Skeletal muscle tissue (tissue), 4 donors: ENCODE measurements around the gene DCBLD2. TPM values are rescaled to one million over a fixed set of nuclear protein-coding genes. Genes with fewer than 3 reads are reported as not detected.

Source experiments
- H3K27ac ChIP-seq: one replicate; pipeline ENCODE4 v1.7.0; 2013; ENCODE audit warnings: mild to moderate bottlenecking, low read depth, low read length, inconsistent platforms
- H3K27me3 ChIP-seq, 3 donors: one replicate each; pipeline ENCODE4 v1.7.0; 2013; ENCODE audit warnings: low read length in 3 of 3; ENCODE audit not compliant: control insufficient read depth in 3 of 3, insufficient read depth in 3 of 3
- H3K36me3 ChIP-seq, 3 donors: one replicate each; pipeline ENCODE4 v1.7.0; 2013; ENCODE audit warnings: low read length in 3 of 3; ENCODE audit not compliant: control insufficient read depth in 3 of 3, insufficient read depth in 3 of 3
- H3K4me1 ChIP-seq, 3 donors: one replicate each; pipeline ENCODE4 v1.7.0; 2013; ENCODE audit warnings: low read length in 3 of 3, mild to moderate bottlenecking in 3 of 3; ENCODE audit not compliant: control insufficient read depth in 3 of 3, insufficient read depth in 3 of 3
- H3K4me3 ChIP-seq, 3 donors: one replicate each; pipeline ENCODE4 v1.7.0; 2013; ENCODE audit warnings: low read length in 3 of 3
- H3K9ac ChIP-seq, 3 donors: one replicate each; pipeline ENCODE4 v1.7.0; 2013; ENCODE audit warnings: low read length in 3 of 3, mild to moderate bottlenecking in 3 of 3, moderate library complexity in 2 of 3, low read depth in 1 of 3
- H3K9me3 ChIP-seq, 3 donors: one replicate each; pipeline ENCODE4 v1.7.0; 2013; ENCODE audit warnings: low read length in 3 of 3; ENCODE audit not compliant: control insufficient read depth in 3 of 3
- total RNA-seq: library from RNA; depleted of rRNA; stranded (reverse); fragments of >200 nt; gene quantifications from one replicate; pipeline ENCODE4 v1.2.3, GENCODE V29; 2014
- donor health status: Osteomylitis.

Gene DCBLD2
- total RNA-seq, 1 donor from 2014 or later = 21.4 TPM

DNA sequence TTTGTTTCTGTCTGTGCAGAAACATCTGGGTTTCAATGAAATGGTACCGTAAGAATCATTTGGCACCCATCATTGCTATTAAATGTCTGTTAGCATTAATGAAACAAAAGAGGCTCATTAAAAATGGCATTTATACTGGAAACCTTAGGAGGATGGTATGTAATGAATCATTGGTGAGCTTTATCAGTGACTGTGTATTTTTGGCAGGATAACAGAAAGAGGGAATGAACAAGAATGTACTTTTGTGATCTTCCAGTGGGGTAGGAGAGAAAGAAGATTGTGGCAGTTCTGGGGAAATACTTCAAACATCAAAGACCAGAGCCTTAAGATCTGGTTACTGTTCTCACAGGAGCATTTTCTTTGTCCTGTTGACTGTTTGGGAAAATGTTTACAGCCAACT lies 4.7 kb upstream of the DCBLD2 start:
- H3K4me1 ChIP-seq = peaks cover 4 to 8% (median 6%) of the 10 kb centered on the region in 3 donors
- H3K27me3 ChIP-seq = no peaks in the 10 kb centered on the region
- H3K27ac ChIP-seq = no peak overlapping the region
- H3K9ac ChIP-seq = no peak overlapping the region
- H3K36me3 ChIP-seq = no peaks in the 10 kb centered on the region
- no peak overlapping the region for H3K4me3 ChIP-seq
- no peaks in the 10 kb centered on the region for H3K9me3 ChIP-seq

DNA sequence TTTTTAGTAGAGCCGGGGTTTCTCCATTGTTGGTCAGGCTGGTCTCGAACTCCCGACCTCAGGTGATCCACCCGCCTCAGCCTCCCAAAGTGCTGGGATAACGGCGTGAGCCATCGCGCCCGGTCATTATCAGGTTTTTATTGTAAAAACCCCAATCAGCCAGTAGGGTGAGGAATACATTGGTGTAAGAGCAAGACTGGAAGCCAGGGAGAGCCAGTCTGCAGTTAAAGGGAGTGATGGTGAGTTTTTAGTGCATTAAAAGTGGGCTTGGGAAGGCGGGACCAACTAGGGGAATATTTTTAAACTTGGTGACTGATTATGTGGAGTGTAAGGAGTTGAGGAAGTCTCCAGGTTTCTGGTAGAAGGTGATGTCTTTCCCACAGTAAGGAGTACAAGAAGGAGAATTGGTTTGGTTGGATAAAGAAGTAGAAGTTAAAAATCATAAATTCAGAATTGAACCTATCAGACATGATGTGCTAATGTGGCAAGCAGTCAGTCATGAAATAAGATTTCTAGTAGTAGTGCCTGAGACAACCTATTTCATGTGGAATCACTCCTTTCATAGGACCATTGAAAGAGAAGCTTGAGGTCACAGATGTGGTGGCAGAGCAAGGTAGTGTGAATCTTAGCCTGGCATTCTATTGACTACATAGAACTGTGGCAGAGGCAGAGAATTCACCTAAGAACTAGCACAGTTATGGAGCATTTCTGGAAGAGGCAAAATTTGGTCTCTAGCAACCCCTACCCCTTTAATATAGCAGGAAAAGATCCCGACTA lies 2.4 kb upstream of the DCBLD2 start:
- no peak overlapping the region for H3K9ac ChIP-seq

DNA sequence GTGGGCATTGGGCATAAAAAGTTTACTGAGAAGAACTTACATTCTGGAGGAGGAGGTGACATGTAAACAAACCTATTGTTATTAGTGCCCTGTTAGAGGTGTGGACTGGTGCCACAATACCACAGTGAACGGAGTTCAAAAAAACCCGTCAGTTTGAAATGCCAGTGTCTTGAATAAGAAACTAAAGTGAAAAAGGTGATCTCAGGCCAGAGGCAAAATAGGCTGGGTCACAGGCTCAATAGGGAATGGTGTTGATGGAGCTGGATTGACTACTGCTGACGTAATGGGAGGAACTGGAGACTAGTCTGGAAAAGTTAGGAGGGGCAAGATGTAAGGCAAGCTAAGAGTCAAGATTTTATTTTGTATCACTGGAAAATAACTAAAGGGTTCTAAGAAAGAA lies 1.6 kb upstream of the DCBLD2 start:
- peaks cover 10 to 18% (median 15%) of the 10 kb centered on the region in 3 donors for H3K4me1 ChIP-seq
- H3K9me3 ChIP-seq = no peaks in the 10 kb centered on the region
- no peak overlapping the region for H3K4me3 ChIP-seq
- H3K27me3 ChIP-seq = no peaks in the 10 kb centered on the region
- H3K9ac ChIP-seq = no peak overlapping the region
- H3K27ac ChIP-seq = no peak overlapping the region
- no peaks in the 10 kb centered on the region for H3K36me3 ChIP-seq

More for the DNA sequence above, 2.4 kb upstream of the DCBLD2 start:
- Histone ChIP-seq H3K4me1 (peaks cover 10 to 18% (median 15%) of the 10 kb centered on the region in 3 donors), H3K27me3 (no peaks in the 10 kb centered on the region), H3K36me3 (no peaks in the 10 kb centered on the region), H3K9me3 (no peaks in the 10 kb centered on the region), H3K27ac (no peak overlapping the region), H3K4me3 (no peak overlapping the region)

- Histone ChIP-seq H3K4me1 (peaks cover 10 to 18% (median 15%) of the 10 kb centered on the region in 3 donors), H3K27me3 (no peaks in the 10 kb centered on the region), H3K9ac (peak overlapping the region; percentile 74 to 94 (median 91)), H3K36me3 (no peaks in the 10 kb centered on the region), H3K4me3 (peak overlapping the region; percentile 77 to 88 (median 87)), H3K9me3 (no peaks in the 10 kb centered on the region), H3K27ac (peak overlapping the region; percentile 64)
These were observed 851 bp upstream of the DCBLD2 start for GRCh38 chr3:98902351-98902740.

DNA sequence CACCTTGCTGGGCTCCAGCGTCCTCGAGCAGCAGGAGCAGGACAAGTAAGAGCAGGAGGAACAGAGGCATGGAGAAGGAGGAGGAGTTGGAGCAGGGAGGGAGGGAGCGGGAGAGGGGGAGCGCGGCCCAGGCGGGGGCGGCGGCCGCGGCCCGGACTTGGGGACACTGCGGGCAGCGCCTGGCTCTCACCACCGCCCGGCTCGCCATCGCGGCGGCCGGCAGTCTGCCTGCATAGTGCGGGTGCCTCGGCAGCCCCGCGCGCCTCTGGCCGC lies 440 bp downstream of the DCBLD2 start:
- peak overlapping the region; percentile 80 to 90 (median 82) for H3K9ac ChIP-seq
- H3K36me3 ChIP-seq = no peaks in the 10 kb centered on the region
- peaks cover 10 to 18% (median 15%) of the 10 kb centered on the region in 3 donors for H3K4me1 ChIP-seq

DNA sequence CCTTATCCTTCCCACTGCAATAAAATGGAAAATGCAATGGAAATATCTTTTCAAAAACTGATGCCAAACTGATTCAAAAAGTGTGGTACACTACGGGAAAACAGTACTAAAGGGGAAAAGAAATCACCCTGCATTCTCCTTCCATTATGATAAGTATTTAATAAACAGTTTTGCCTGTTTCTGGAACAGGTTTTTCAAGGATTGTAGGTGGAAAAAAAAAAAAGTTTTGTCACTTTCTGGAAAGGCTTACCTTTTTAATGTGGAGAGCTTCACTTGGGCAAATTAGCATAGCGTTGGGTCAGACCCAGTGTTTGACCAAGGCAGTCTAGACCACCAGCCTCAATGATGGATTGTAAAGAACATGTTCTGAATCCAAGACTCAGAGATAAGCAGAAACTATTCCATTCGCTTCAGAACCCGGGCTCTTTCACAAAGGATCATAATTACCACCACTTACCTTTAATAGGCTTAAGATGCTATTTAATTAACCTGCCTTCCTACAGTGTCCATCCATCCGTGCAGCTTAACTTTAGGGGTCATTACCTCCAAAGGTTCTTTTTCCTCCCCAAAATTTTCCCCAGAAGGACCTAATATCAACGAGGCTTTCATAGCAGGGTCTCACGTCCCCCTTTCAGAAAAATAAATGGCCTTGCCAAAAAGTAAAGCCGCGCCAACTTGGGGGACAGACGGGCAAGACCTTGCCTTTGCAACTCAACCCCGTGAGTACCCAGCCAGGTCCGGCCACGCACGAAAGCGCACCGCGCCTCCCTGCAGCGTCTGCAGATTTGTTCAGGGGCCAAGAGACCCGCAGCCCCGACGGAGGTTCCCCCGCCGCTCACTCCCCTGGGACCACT lies 1.0 kb downstream of the DCBLD2 start:
- H3K4me3 ChIP-seq = peak overlapping the region; percentile 84 to 88 (median 88)
- no peaks in the 10 kb centered on the region for H3K27me3 ChIP-seq
- peaks cover 10 to 18% (median 15%) of the 10 kb centered on the region in 3 donors for H3K4me1 ChIP-seq
- H3K36me3 ChIP-seq = no peaks in the 10 kb centered on the region
- no peaks in the 10 kb centered on the region for H3K9me3 ChIP-seq
- peak overlapping the region; percentile 88 for H3K27ac ChIP-seq
- peak overlapping the region; percentile 80 to 90 (median 82) for H3K9ac ChIP-seq

More for the DNA sequence above, 440 bp downstream of the DCBLD2 start:
- Histone ChIP-seq H3K27ac (peak overlapping the region; percentile 88), H3K27me3 (no peaks in the 10 kb centered on the region), H3K9me3 (no peaks in the 10 kb centered on the region), H3K4me3 (peak overlapping the region; percentile 84 to 88 (median 88))

DNA sequence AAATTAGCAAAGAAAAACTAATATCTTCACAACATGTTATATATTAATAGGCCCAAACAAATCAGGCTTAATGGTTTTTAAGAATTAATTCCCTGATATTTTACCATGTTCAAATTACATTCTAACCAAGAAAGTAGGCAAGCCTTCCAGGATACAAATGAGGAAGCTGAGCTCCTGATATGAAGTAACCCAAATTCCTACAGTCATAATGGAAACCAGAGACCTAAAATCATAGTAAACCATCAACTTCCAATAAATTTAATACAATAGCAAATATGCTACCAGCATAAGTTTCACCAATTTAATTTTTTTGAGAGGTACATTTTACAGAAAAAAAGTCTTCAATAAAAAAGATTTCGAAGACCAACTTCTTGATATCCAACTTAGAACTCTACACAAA lies 3.8 kb downstream of the DCBLD2 start:
- H3K4me3 ChIP-seq = no peak overlapping the region
- H3K9ac ChIP-seq = no peak overlapping the region
- peaks cover 10 to 18% (median 18%) of the 10 kb centered on the region in 3 donors for H3K4me1 ChIP-seq

GRCh38 chr3:98894791-98895576 lies 6.5 kb downstream of the DCBLD2 start:
- peaks cover 5 to 6% (median 5%) of the 10 kb centered on the region in 3 donors for H3K4me1 ChIP-seq
- no peak overlapping the region for H3K9ac ChIP-seq

More for the DNA sequence above, 3.8 kb downstream of the DCBLD2 start:
- Histone ChIP-seq H3K27me3 (no peaks in the 10 kb centered on the region), H3K36me3 (no peaks in the 10 kb centered on the region), H3K9me3 (no peaks in the 10 kb centered on the region), H3K27ac (no peak overlapping the region)

DNA sequence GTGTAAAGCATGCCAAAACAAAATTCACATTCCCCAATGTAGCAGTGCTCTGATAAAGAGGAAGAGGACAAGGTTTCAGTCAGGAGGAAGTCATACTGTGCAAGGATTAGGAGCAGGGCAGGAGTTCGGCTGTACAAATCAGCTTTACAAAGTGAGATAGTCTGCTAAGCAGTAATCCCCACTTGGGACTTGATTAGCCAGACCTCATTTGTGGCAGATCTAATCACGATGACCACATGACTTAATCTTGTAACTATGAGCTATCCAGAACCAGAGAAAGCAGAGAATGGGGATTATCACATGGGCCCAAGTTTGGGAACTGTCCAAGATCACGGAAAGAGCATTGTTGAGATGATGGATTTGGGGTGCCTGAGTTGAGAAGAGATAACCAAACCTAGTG lies 7.8 kb downstream of the DCBLD2 start:
- Histone ChIP-seq H3K27ac (no peak overlapping the region), H3K9me3 (no peaks in the 10 kb centered on the region), H3K4me3 (no peak overlapping the region), H3K4me1 (peaks cover 2 to 6% (median 5%) of the 10 kb centered on the region in 3 donors), H3K36me3 (no peaks in the 10 kb centered on the region), H3K9ac (no peak overlapping the region), H3K27me3 (no peaks in the 10 kb centered on the region)

More at GRCh38 chr3:98894791-98895576, 6.5 kb downstream of the DCBLD2 start:
- no peak overlapping the region for H3K4me3 ChIP-seq
- no peaks in the 10 kb centered on the region for H3K9me3 ChIP-seq
- H3K27ac ChIP-seq = no peak overlapping the region
- H3K27me3 ChIP-seq = no peaks in the 10 kb centered on the region
- no peaks in the 10 kb centered on the region for H3K36me3 ChIP-seq
